GM19467 (cell line): ENCODE results near the gene LCN15.
"Not testable (repeated sequence)": the region's sequence is repeated elsewhere in the genome, so short reads cannot be mapped to it uniquely, and the experiment has no call there.

ENCODE experiments used
- ATAC-seq: cut with Tn5 transposase; IDR thresholded peaks from one replicate; pipeline ENCODE4 v1.9.1; 2021; ENCODE audit warnings: mild to moderate bottlenecking, moderate library complexity; ENCODE audit not compliant: unreplicated experiment

The LCN15 gene

GRCh38 chr9:136776947-136777346 lies 12.6 kb upstream of the LCN15 start:
- ATAC-seq: no peak

GRCh38 chr9:136775191-136775590 lies 10.9 kb upstream of the LCN15 start:
- ATAC-seq: no peak

- no peak for ATAC-seq
Measured at GRCh38 chr9:136774416-136775045, 10.2 kb upstream of the LCN15 start.

- ATAC-seq: no peak
Measured at GRCh38 chr9:136773386-136774044, 9.2 kb upstream of the LCN15 start.

GRCh38 chr9:136771907-136772415 lies 7.6 kb upstream of the LCN15 start:
- ATAC-seq: no peak

- no peak for ATAC-seq
Measured at GRCh38 chr9:136769710-136770191, 5.4 kb upstream of the LCN15 start.

GRCh38 chr9:136766410-136767120 lies 2.2 kb upstream of the LCN15 start:
- not testable (repeated sequence) for ATAC-seq

- ATAC-seq: not testable (repeated sequence)
Measured at GRCh38 chr9:136765745-136766409, 1.6 kb upstream of the LCN15 start.

- ATAC-seq: no peak
Measured at GRCh38 chr9:136765041-136765440, 723 bp upstream of the LCN15 start.

GRCh38 chr9:136763649-136764035 lies 676 bp downstream of the LCN15 start:
- ATAC-seq: no peak

- no peak for ATAC-seq
Measured at GRCh38 chr9:136762915-136763648, 1.2 kb downstream of the LCN15 start.

GRCh38 chr9:136762221-136762691 lies 2.1 kb downstream of the LCN15 start:
- ATAC-seq: no peak

- ATAC-seq: no peak
Measured at GRCh38 chr9:136761545-136761981, 2.8 kb downstream of the LCN15 start.

- ATAC-seq: not testable (repeated sequence)
Measured at GRCh38 chr9:136760834-136761544, 3.3 kb downstream of the LCN15 start.

- ATAC-seq: no peak
Measured at GRCh38 chr9:136760424-136760823, 3.9 kb downstream of the LCN15 start.

- ATAC-seq: no peak
Measured at GRCh38 chr9:136759436-136760325, 4.6 kb downstream of the LCN15 start.

GRCh38 chr9:136759001-136759400 lies 5.3 kb downstream of the LCN15 start:
- ATAC-seq: no peak

GRCh38 chr9:136757751-136758140 lies 6.6 kb downstream of the LCN15 start:
- no peak for ATAC-seq

- ATAC-seq: no peak
Measured at GRCh38 chr9:136757328-136757727, 7.0 kb downstream of the LCN15 start.
